Stimulated activated CD4-positive, alpha-beta T cell treated with anti-CD3 and anti-CD28 coated beads, Interleukin-4, amount 100 ng/mL, for 4 hours (primary cell): ENCODE measurements around the gene ARFIP1.

Experiments
- DNase-seq, 2 experiments: peaks; one replicate each; pipeline ENCODE4 v3.0.0-alpha.2; 2020

The ARFIP1 gene

DNA sequence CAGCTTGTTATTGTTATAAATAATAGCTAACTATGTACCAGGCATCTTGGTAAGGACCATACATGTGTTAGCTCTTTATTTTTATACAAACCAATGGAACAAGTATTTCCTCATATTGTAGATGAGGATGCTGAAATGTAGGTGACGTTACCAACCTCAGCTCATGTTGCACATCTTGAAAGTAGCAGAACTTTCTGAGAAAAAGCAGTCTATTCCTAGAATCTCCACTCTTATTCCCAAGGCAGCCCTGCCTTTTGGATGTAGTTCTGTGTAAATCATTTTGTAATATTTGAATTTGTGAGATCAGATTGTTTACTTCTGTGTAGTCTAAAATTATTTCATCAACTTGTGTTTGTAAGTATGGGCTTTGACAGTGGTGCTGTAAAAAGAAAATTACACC is 161.7 kb downstream of the ARFIP1 start:
- no peak for DNase-seq

DNA sequence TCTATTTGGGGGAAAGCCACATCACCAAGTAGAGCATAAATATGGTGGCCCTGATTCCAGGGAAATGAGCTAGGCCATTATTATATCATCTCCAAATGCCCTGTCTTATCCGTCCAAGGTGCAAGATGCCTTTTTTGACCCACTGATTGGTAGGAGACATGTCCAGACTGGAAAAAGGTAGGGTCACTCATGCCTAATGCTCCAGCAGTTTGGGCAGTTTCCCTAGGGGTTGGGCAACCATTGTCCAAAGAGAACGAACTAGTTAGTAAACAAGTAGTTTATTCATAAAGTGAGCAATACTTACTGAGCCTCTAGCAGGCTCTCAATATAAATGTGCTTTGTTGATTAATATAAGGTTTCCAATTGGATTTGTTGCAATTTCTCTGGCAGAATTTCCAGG is 162.6 kb downstream of the ARFIP1 start:
- no peak for DNase-seq

- no peak for DNase-seq
These were observed 163.9 kb downstream of the ARFIP1 start for GRCh38 chr4:152943672-152944071.

- DNase-seq = no peak
These were observed 165.0 kb downstream of the ARFIP1 start for GRCh38 chr4:152944666-152945320.

- DNase-seq = no peak
These were observed 165.9 kb downstream of the ARFIP1 start for GRCh38 chr4:152945639-152946038.

DNA sequence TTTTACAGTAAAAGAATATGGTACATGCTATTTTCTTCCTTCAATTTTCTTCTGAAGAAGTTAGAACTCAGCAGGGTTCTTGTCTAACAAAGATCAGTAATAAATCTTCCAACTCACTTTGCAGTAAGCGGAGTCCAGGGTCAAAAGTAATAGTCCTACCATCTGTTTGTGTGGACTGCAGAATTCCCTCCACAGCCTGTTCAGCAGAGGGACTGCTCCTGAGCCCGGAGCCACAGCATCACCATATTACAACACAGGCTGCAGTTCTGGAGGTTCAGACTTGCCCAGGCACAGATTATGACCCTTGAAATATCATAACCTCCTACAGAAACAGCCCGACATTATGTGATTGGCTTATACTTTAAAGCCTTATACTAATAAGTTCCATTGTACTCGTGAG is 166.7 kb downstream of the ARFIP1 start:
- DNase-seq = no peak

DNA sequence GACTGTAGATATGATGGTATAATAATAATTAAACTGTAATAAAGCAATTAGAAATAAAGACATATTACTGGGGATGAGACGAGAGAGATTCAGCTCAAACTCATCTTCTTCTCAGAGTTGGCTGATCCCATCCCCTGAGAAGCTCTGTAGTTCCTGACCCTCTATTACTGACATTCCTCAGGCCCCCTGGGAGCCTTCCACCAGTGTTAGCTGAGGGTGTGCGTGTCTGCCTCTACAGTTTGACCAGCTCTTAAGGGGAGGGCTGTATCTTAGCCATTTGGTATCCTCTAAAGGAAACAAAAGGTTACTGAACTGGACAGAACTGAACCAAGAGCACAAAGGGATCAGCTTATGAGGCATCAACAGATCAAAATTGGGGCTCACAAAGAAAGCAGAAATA is 167.6 kb downstream of the ARFIP1 start:
- DNase-seq = no peak

GRCh38 chr4:152949930-152950329 is 170.2 kb downstream of the ARFIP1 start:
- no peak for DNase-seq

DNA sequence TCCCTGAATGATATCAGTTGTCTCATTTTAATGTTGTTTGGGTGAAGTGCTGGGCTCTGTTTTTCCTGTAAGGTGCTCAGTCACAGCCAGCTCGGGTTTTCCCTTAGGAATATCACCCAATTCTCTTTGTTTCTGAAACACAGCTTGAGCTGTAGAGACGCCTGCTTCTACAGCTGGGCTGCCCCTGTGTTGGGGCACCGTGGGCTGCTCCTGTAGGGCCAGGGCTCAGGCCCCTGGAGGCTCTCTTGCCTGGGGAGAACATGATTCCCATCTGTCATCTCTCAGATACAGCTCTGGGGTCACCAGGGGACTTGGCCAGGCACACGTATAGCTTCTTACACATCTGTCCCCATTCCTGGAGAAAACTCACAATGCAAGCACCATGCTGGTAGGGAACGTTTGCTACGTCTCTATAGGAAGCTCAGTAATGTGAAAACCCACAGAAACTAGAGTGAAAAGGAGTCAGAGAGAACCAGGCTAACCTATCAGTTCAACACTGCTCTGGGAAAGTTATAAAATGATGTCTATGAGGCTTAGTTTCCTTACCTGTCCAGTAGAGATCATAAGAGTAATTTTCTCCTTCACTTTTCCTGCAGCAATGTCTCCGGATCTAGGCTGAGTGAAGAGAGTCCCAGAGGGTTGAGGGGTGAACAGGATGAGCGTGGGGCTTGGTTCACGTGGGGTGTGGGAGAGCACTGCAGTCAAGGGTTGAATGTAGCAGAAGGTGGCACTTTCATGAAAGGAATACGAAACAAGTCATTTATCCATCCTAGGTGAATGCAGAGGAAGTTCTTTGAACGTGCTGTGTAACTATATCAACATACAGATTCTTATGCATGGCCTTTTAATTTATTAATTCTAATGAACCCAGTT is 170.9 kb downstream of the ARFIP1 start:
- DNase-seq = no peak

DNA sequence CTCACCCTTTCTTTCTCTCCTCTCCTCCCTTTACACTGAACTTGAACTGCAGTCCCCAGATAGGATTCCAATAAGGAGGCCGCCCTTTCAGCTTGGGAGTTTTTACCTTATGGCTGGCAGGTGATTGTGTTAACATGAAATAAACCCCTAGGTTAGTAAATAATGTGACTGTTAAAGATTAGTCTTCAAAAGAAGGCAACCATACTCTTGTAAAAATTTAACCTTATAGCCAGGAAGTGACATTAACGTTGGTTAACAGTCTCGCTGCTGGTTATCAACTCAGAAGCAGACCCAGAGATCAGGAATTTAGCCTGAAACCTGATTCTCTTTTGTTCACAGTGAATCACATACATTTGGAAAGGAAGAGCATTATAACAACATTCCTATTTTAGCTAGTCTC is 171.6 kb downstream of the ARFIP1 start:
- no peak for DNase-seq

DNA sequence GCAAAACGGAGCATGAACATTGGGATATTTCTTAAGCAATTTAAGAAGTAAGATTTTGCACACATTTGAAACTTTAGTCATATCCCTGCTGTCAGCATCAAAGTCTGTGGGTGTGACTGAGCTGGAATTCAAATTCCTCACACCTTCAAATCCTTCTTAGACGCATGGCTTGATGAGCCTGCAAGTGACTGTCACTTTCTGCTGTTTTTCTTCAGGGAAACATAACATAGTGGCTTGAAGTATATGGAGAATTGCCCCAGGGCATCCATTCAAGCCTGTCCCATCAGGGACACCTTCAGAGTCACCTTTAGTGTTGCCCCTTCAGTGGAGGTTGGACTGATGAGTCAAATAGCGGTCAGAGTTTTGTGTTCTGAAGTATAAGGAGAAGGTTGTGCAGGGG is 173.8 kb downstream of the ARFIP1 start:
- no peak for DNase-seq

- no peak for DNase-seq
These were observed 175.0 kb downstream of the ARFIP1 start for GRCh38 chr4:152954741-152955140.

GRCh38 chr4:152956147-152956546 is 176.4 kb downstream of the ARFIP1 start:
- DNase-seq = no peak

DNA sequence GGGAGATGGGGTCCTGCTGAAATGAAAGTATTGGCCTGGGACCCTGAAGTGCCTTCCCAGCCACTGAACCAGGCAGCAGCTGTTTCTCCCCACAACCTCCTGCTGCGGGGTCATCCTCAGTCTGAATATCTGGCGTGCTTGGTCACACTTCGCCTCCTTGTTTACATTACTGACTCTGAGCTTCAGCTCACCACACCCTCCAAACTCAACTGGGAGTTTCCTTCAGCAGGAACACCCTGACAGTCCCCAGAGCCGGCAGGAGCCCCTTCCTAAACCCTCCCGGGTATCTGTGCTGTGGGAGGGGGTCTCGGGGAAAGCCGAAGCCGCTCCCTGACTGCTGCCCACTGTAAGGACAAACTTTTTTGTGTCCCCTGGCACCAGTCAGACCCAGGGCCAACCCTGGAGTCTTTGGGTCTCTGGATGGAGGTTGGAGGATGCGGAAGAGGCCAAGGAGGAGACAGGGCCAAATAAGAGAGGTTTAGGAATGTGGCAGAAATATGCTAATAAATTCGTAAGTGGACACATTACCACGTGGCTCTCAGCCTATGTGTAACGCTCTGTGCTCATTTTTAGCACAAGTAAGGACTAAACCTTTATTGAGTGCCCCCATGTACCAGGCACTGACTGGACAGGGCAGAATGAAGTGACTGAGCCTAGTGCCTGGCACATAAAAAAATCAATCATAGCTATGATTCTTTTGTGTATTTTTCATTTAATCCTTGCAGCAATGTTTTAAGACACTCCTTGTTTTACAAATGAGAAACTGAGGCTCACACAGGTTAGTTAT is 177.1 kb downstream of the ARFIP1 start:
- no peak for DNase-seq

- no peak for DNase-seq
These were observed 177.8 kb downstream of the ARFIP1 start for GRCh38 chr4:152957437-152958171.

DNA sequence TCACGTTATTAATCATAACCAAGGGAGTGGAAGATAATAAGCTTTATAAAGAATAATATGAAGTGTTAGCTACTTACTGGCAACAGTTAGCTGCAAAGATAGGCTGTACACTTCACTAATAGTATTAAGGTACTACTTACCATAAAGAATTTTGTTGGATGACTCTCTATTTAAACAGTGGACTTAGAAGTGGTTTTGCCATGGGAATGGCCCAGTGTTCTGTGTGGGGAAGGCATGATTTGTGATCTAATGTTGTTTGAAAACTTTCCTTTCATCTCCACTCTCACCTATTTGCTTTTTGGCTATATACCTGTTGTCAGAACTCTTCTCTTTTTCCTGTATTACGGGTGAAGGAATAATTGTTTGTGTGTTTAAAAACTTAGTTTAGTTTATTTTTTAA is 179.3 kb downstream of the ARFIP1 start:
- DNase-seq = no peak

GRCh38 chr4:152960082-152960481 is 180.3 kb downstream of the ARFIP1 start:
- DNase-seq = no peak

DNA sequence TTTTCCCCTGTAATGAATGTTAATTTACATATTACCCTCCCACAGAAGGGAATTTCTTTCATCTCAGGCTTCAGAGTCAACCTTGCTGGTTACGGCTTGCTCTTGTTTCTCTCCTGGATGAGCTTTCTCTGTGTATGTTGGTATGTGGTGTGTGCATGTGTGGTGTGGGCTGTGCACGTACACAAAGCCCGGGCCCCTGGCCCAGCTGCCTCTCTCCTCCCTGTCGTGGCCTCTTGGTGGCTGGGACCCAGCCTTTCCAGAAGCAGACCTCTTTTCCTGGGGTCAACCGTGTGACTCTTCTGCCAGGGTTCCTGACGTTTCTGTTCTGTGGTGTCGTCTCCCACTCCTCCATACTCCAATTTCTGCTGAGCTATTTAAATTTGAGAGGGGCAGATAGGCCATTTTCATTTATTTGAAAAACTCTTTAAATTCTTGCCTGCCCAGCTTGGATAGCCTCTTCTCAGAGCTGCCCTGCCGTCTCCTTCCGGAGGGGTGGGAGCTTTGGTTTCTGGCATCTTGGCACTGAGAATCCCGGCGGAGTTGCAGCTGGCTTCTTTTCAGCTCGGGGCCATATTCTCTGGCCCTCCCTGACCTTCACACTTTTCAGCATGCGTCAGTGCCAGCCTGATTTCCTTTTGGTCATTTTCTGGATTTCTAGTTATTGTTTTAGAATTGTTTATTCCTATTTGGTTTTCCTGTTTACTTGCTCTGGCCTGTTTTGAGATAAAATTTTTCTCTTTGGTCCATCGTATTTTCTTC is 181.4 kb downstream of the ARFIP1 start:
- DNase-seq = no peak

DNA sequence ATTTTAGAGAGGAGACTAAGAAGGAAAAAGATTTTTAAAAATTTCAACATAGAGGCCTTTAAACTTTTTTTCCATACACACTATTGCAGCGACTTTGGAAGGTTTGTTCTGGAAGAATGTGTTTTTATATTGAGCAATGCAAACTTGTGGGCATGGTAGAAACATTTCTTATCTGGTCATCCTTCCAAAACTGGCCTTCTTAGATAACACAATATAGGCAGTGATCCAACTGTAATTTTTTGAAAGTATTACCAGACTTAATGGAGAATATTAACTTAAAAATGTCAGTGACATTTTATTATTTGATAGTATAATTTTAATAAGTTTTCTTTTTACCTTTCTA is 182.0 kb downstream of the ARFIP1 start:
- no peak for DNase-seq
